Measurements from ENCODE around the gene PDZD7.

PDZD7 gene

GRCh38 chr10:101007099-101007711 lies 23.7 kb downstream of the PDZD7 start:
- TF ChIP-seq, protein P1, sequence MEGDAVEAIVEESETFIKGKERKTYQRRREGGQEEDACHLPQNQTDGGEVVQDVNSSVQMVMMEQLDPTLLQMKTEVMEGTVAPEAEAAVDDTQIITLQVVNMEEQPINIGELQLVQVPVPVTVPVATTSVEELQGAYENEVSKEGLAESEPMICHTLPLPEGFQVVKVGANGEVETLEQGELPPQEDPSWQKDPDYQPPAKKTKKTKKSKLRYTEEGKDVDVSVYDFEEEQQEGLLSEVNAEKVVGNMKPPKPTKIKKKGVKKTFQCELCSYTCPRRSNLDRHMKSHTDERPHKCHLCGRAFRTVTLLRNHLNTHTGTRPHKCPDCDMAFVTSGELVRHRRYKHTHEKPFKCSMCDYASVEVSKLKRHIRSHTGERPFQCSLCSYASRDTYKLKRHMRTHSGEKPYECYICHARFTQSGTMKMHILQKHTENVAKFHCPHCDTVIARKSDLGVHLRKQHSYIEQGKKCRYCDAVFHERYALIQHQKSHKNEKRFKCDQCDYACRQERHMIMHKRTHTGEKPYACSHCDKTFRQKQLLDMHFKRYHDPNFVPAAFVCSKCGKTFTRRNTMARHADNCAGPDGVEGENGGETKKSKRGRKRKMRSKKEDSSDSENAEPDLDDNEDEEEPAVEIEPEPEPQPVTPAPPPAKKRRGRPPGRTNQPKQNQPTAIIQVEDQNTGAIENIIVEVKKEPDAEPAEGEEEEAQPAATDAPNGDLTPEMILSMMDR (IDR thresholded peaks at IDR 0.05; ENCODE audit: insufficient read depth, low read length, missing control alignments) = no peak
- ChIA-PET POLR2A (interaction anchor here (0.6 to 1.0 kb wide), 3 partner anchors 8 to 49 kb away, joined by 3 to 6 read pairs (median 4); partner anchors contain the start of gene LZTS2), CTCF (interaction anchor here (1.0 to 26.4 kb wide), 4 partner anchors 10 to 43 kb away, joined by 3 to 803 read pairs (median 171); partner anchors contain the start of gene LZTS2)
- DNase-seq (ENCODE audit: low read depth, low spot score) = no peak
- no peak overlapping the region for H3K4me3 ChIP-seq (ENCODE audit: low read depth, low read length)

DNA sequence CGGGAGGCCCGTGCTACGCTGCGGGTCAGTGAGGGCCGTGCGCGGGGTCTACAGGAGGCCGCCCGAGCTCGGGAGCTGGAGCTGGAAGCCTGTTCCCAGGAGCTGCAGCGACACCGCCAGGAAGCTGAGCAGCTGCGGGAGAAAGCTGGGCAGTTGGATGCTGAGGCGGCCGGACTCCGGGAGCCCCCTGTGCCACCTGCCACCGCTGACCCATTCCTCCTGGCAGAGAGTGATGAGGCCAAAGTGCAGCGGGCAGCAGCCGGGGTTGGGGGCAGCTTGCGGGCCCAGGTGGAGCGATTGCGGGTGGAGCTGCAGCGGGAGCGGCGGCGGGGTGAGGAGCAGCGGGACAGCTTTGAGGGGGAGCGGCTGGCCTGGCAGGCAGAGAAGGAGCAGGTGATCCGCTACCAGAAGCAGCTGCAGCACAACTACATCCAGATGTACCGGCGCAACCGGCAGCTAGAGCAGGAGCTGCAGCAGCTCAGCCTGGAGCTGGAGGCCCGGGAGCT lies 24.3 kb downstream of the PDZD7 start:
- ChIA-PET CTCF (interaction anchor here (0.9 to 26.4 kb wide), 4 partner anchors 9 to 44 kb away, joined by 3 to 803 read pairs (median 171); partner anchors contain the start of gene LZTS2), POLR2A (interaction anchor here (0.6 to 1.0 kb wide), 2 partner anchors 8 to 49 kb away, joined by 3 to 6 read pairs; no protein-coding TSS in a partner anchor)
- TF ChIP-seq, protein P1 (IDR thresholded peaks at IDR 0.05; ENCODE audit: insufficient read depth, low read length, missing control alignments) = no peak
- no peak overlapping the region for H3K4me3 ChIP-seq (ENCODE audit: low read depth, low read length)
- DNase-seq (ENCODE audit: low read depth, low spot score) = no peak

DNA sequence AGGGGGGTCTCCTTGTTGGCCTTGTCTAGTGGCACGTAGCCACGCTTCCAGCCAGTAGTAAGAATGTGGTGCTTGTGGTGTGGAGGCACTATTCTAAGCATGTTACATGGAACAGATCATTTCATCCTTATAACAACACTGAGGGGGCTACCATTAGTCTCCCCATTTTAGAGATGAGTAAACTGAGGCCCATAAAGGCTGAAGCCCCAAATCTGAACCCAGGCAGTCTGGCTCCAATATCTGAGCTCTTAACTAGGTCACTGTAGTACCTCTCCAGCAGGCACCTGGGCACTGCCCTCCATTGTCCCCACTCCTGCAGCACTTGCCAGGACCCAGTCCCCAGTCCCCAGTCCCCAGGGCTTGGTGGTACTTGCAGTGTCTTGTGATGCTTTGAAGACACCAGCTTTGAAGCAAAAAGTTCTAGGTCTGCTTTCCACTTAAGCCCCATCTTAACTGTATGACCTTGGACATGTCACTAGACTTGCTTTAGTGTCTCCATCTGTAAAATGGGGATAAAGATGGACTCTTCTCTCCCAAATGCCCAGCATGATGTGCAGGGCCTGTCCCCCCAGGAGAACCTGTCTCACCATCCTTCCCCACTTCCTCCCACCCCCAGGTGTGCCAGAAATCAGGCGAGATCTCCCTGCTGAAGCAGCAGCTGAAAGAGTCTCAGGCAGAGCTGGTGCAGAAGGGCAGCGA lies 24.9 kb downstream of the PDZD7 start:
- DNase-seq (ENCODE audit: low read depth, low spot score) = no peak
- TF ChIP-seq, protein P1 (IDR thresholded peaks at IDR 0.05; ENCODE audit: insufficient read depth, low read length, missing control alignments) = no peak
- CTCF ChIA-PET = interaction anchor here (0.9 to 26.4 kb wide), 5 partner anchors 9 to 45 kb away, joined by 3 to 803 read pairs (median 6); partner anchors contain the start of gene LZTS2
- POLR2A ChIA-PET = no interaction called here
- no peak overlapping the region for H3K4me3 ChIP-seq (ENCODE audit: low read depth, low read length)

GRCh38 chr10:101005361-101005760 lies 25.6 kb downstream of the PDZD7 start:
- POLR2A ChIA-PET = no interaction called here
- TF ChIP-seq, protein P1 (IDR thresholded peaks at IDR 0.05; ENCODE audit: insufficient read depth, low read length, missing control alignments) = no peak
- H3K4me3 ChIP-seq (ENCODE audit: low read depth, low read length) = no peak overlapping the region
- CTCF ChIA-PET = interaction anchor here (1.0 to 26.4 kb wide), 5 partner anchors 8 to 37 kb away, joined by 4 to 803 read pairs (median 24); partner anchors contain the start of gene LZTS2
- DNase-seq (ENCODE audit: low read depth, low spot score) = no peak

DNA sequence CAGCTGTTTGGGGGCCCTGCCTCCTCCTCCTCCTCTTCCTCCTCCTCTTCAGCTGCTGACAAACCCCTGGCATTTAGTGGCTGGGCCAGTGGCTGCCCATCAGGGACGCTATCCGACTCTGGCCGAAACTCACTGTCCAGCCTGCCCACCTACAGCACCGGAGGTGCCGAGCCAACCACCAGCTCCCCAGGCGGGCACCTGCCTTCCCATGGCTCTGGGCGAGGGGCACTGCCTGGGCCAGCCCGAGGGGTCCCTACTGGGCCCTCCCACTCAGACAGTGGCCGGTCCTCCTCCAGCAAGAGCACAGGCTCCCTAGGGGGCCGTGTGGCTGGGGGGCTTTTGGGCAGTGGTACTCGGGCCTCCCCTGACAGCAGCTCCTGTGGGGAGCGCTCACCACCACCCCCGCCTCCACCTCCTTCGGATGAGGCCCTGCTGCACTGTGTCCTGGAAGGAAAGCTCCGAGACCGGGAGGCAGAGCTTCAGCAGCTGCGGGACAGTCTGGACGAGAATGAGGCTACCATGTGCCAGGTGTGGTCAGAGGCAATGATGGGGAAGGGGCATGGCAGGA lies 27.2 kb downstream of the PDZD7 start:
- TF ChIP-seq, protein P1 (IDR thresholded peaks at IDR 0.05; ENCODE audit: insufficient read depth, low read length, missing control alignments) = no peak
- POLR2A ChIA-PET = no interaction called here

More for the DNA sequence above, 27.2 kb downstream of the PDZD7 start:
- DNase-seq (ENCODE audit: low read depth, low spot score) = no peak
- CTCF ChIA-PET = interaction anchor here (0.8 to 26.4 kb wide), 8 partner anchors 5 to 54 kb away, joined by 3 to 803 read pairs (median 6); no protein-coding TSS in a partner anchor
- no peak overlapping the region for H3K4me3 ChIP-seq (ENCODE audit: low read depth, low read length)
